Measurements from ENCODE around the gene OPN1LW.
A peak's percentile ranks its signal among the peaks of the same experiment; 100 is the strongest.
"Not testable (repeated sequence)": the region's sequence is repeated elsewhere in the genome, so short reads cannot be mapped to it uniquely, and the experiment has no call there.

OPN1LW gene

GRCh38 chrX:154131955-154132354, 12.1 kb upstream of the OPN1LW start:
- DNase-seq (ENCODE audit: insufficient read length, low spot score) (no peak), FAIRE-seq (no peak)

GRCh38 chrX:154132366-154132765, 11.7 kb upstream of the OPN1LW start:
- DNase-seq (ENCODE audit: insufficient read length, low spot score) = no peak
- no peak for FAIRE-seq

- no peak for FAIRE-seq
- no peak for DNase-seq (ENCODE audit: insufficient read length, low spot score)
Measured at GRCh38 chrX:154135458-154136229, 8.4 kb upstream of the OPN1LW start.

GRCh38 chrX:154136627-154137161, 7.3 kb upstream of the OPN1LW start:
- DNase-seq (ENCODE audit: insufficient read length, low spot score) (peak; percentile 36), FAIRE-seq (no peak)

- FAIRE-seq (no peak), DNase-seq (ENCODE audit: insufficient read length, low spot score) (no peak)
Measured at GRCh38 chrX:154138857-154139256, 5.2 kb upstream of the OPN1LW start.

- FAIRE-seq = no peak
- no peak for DNase-seq (ENCODE audit: insufficient read length, low spot score)
Measured at GRCh38 chrX:154140206-154140605, 3.8 kb upstream of the OPN1LW start.

GRCh38 chrX:154140742-154141141, 3.3 kb upstream of the OPN1LW start:
- no peak for DNase-seq (ENCODE audit: insufficient read length, low spot score)
- FAIRE-seq = no peak

GRCh38 chrX:154142386-154142785, 1.7 kb upstream of the OPN1LW start:
- FAIRE-seq (no peak), DNase-seq (ENCODE audit: insufficient read length, low spot score) (no peak)

- no peak for FAIRE-seq
- no peak for DNase-seq (ENCODE audit: insufficient read length, low spot score)
Measured at GRCh38 chrX:154142950-154143745, 895 bp upstream of the OPN1LW start.

- not testable (repeated sequence) for DNase-seq (ENCODE audit: insufficient read length, low spot score); FAIRE-seq
Measured at GRCh38 chrX:154151030-154151429, 7.0 kb downstream of the OPN1LW start.

GRCh38 chrX:154156221-154156620, 12.2 kb downstream of the OPN1LW start:
- not testable (repeated sequence) for FAIRE-seq; DNase-seq (ENCODE audit: insufficient read length, low spot score)

GRCh38 chrX:154157207-154157606, 13.2 kb downstream of the OPN1LW start:
- not testable (repeated sequence) for DNase-seq (ENCODE audit: insufficient read length, low spot score); FAIRE-seq

- not testable (repeated sequence) for FAIRE-seq; DNase-seq (ENCODE audit: insufficient read length, low spot score)
Measured at GRCh38 chrX:154159345-154159744, 15.3 kb downstream of the OPN1LW start.

- not testable (repeated sequence) for FAIRE-seq
Measured at GRCh38 chrX:154164902-154165301, 20.9 kb downstream of the OPN1LW start.

GRCh38 chrX:154168384-154168783, 24.3 kb downstream of the OPN1LW start:
- DNase-seq (ENCODE audit: insufficient read length, low spot score); FAIRE-seq: not testable (repeated sequence)

More at GRCh38 chrX:154164902-154165301, 20.9 kb downstream of the OPN1LW start:
- DNase-seq (ENCODE audit: insufficient read length, low spot score) = not testable (repeated sequence)

GRCh38 chrX:154172535-154172943, 28.5 kb downstream of the OPN1LW start:
- DNase-seq (ENCODE audit: insufficient read length, low spot score); FAIRE-seq: not testable (repeated sequence)

- FAIRE-seq; DNase-seq (ENCODE audit: insufficient read length, low spot score): not testable (repeated sequence)
Measured at GRCh38 chrX:154174356-154174755, 30.3 kb downstream of the OPN1LW start.

GRCh38 chrX:154182296-154182695, 38.3 kb downstream of the OPN1LW start, which contains the start of gene OPN1MW:
TSS of gene OPN1MW (plus strand) at chrX:154182596. CDS start at chrX:154182678, 82 bp downstream.
- FAIRE-seq; DNase-seq (ENCODE audit: insufficient read length, low spot score): not testable (repeated sequence)

GRCh38 chrX:154183794-154184193, 39.8 kb downstream of the OPN1LW start:
- FAIRE-seq; DNase-seq (ENCODE audit: insufficient read length, low spot score): not testable (repeated sequence)

- DNase-seq (ENCODE audit: insufficient read length, low spot score); FAIRE-seq: not testable (repeated sequence)
Measured at GRCh38 chrX:154192846-154193245, 48.8 kb downstream of the OPN1LW start.

- FAIRE-seq = not testable (repeated sequence)
Measured at GRCh38 chrX:154194316-154194715, 50.3 kb downstream of the OPN1LW start.

More at GRCh38 chrX:154194316-154194715, 50.3 kb downstream of the OPN1LW start:
- not testable (repeated sequence) for DNase-seq (ENCODE audit: insufficient read length, low spot score)

Measured in HTR-8/SVneo (cell line).